Endodermal cell (in vitro differentiated cells): ENCODE measurements around the gene CPT1C. TPM values are rescaled to one million over a fixed set of nuclear protein-coding genes. Genes with fewer than 3 reads are reported as not detected.

Source experiments
- DNase-seq: peaks from one replicate; pipeline ENCODE4 v3.0.0-alpha.2; 2017
- H3K27ac ChIP-seq: 2 replicates; pipeline ENCODE4 v1.5.1; 2013; ENCODE audit warnings: mild to moderate bottlenecking, low read depth, low read length, moderate library complexity
- H3K27me3 ChIP-seq: 2 replicates; pipeline ENCODE4 v1.6.1; 2013; ENCODE audit warnings: mild to moderate bottlenecking, low read length, moderate library complexity; ENCODE audit not compliant: insufficient read depth, control insufficient read depth, poor library complexity, severe bottlenecking
- H3K36me3 ChIP-seq: 2 replicates; pipeline ENCODE4 v1.7.0; 2013; ENCODE audit warnings: mild to moderate bottlenecking, low read length, moderate library complexity; ENCODE audit not compliant: control insufficient read depth, insufficient read depth
- H3K4me1 ChIP-seq: one replicate; pipeline ENCODE4 v1.7.0; 2013; ENCODE audit warnings: low read length; ENCODE audit not compliant: control insufficient read depth, insufficient read depth
- H3K4me3 ChIP-seq: 2 replicates; pipeline ENCODE4 v1.5.1; 2013; ENCODE audit warnings: mild to moderate bottlenecking, low read length, moderate library complexity
- H3K9ac ChIP-seq: 2 replicates; pipeline ENCODE4 v1.6.1; 2013; ENCODE audit warnings: mild to moderate bottlenecking, low read length, moderate library complexity; ENCODE audit not compliant: poor library complexity, severe bottlenecking; ENCODE audit errors: extremely low read depth
- H3K9me3 ChIP-seq: 2 replicates; pipeline ENCODE4 v1.6.1; 2013; ENCODE audit warnings: mild to moderate bottlenecking, low read length, moderate library complexity; ENCODE audit not compliant: control insufficient read depth
- H3K27ac Mint-ChIP-seq: 2 replicates; pipeline ENCODE4 v1.8.0; 2020; ENCODE audit warnings: mixed read lengths
- H3K27me3 Mint-ChIP-seq: 2 replicates; pipeline ENCODE4 v1.8.0; 2021; ENCODE audit warnings: mild to moderate bottlenecking, mixed read lengths; ENCODE audit not compliant: insufficient read depth
- H3K36me3 Mint-ChIP-seq: 2 replicates; pipeline ENCODE4 v1.8.0; 2020; ENCODE audit warnings: low read depth, mixed read lengths
- H3K4me1 Mint-ChIP-seq: 2 replicates; pipeline ENCODE4 v1.8.0; 2020; ENCODE audit warnings: mixed read lengths
- H3K4me3 Mint-ChIP-seq: 2 replicates; pipeline ENCODE4 v1.8.0; 2020; ENCODE audit warnings: mild to moderate bottlenecking, moderate library complexity, mixed read lengths
- H3K9me3 Mint-ChIP-seq: 2 replicates; pipeline ENCODE4 v1.8.0; 2020; ENCODE audit warnings: mild to moderate bottlenecking, mixed read lengths
- WGBS, 2 experiments: methylation state at CpG; one replicate each; pipeline versions ENCODE4 v1.1.5 to v1.1.7; 2013; ENCODE audit warnings: missing lambda C conversion rate in 2 of 2, mixed read lengths in 1 of 2; ENCODE audit not compliant: insufficient coverage in 1 of 2, insufficient read length in 1 of 2; 5-methylcytosine and 5-hydroxymethylcytosine counted together
- total RNA-seq, 2 donors: library from RNA; stranded (reverse); fragmentation: NEBNext Ultra II Directional in 1 of 2; extraction: Animal tissue kit (Norgen Biotek cat#: 25700) in 1 of 2; gene quantifications; 2 replicates in 1 of 2; 3 replicates in 1 of 2; pipeline ENCODE4 v1.2.1, GENCODE V29; 2021
- TF ChIP-seq, protein P1 (sequence below): fragments of 200-600 bp; sonication (generic); conservative IDR thresholded peaks from 2 replicates; pipeline ENCODE4 v1.5.0; 2021; ENCODE audit warnings: antibody characterized with exemption, mild to moderate bottlenecking

Gene CPT1C
- total RNA-seq, 2 donors from 2014 or later: 41.4 to 59.7 TPM

DNA sequence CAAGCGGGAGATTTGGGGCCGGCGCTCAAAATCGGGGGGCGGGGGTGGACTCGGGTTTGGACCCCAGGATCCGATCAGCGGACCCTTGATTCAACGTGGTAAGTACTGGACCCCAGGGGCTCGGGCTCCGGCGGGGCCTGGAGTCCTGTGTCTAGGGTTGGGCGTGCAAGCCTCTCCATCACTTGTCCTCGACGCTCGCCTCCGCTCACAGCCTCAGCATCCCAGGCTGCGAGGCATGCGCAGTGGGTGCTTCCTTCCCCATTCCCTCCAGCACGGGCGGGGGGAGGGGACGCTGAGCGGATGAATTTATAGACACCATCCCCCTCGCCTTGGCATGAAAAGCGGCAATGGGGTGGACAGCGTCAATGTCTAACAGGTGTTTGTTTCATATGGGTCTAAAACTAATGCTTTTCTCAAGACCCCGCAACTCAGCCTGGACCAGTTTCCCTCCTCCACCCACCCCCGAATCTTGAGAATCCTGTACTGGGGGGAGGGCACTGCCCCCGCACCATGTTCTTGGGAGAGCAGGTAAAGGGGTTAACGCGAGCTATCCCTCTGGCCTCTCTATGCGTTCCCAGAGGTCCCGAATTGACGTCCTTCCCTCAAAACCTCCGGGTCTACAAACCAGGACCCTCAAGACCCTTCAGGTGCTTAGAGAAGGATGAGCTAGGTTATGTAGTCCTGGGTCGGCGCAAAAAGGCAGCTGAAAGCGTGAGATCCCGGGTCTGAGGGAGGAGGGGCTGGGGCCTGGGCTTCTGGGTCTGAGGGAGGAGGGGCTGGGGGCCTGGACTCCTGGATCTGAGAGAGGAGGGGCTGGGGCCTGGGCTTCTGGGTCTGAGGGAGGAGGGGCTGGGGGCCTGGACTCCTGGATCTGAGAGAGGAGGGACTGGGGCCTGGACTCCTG lies 579 bp downstream of the CPT1C start:
- peak overlapping the region; percentile 74 for H3K27ac ChIP-seq
- TF ChIP-seq, protein P1, sequence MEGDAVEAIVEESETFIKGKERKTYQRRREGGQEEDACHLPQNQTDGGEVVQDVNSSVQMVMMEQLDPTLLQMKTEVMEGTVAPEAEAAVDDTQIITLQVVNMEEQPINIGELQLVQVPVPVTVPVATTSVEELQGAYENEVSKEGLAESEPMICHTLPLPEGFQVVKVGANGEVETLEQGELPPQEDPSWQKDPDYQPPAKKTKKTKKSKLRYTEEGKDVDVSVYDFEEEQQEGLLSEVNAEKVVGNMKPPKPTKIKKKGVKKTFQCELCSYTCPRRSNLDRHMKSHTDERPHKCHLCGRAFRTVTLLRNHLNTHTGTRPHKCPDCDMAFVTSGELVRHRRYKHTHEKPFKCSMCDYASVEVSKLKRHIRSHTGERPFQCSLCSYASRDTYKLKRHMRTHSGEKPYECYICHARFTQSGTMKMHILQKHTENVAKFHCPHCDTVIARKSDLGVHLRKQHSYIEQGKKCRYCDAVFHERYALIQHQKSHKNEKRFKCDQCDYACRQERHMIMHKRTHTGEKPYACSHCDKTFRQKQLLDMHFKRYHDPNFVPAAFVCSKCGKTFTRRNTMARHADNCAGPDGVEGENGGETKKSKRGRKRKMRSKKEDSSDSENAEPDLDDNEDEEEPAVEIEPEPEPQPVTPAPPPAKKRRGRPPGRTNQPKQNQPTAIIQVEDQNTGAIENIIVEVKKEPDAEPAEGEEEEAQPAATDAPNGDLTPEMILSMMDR: no peak
- H3K36me3 ChIP-seq: peaks cover 5% of the 10 kb centered on the region
- no peaks in the 10 kb centered on the region for H3K27me3 Mint-ChIP-seq
- no peaks in the 10 kb centered on the region for H3K4me1 ChIP-seq
- peaks cover 13% of the 10 kb centered on the region for H3K4me1 Mint-ChIP-seq
- H3K27ac Mint-ChIP-seq: peak overlapping the region; percentile 94
- H3K9ac ChIP-seq: peak overlapping the region; percentile 13
- 9 to 19% methylated on average over 10 to 39 of the region's 39 CpGs for WGBS, 2 experiments
- no peaks in the 10 kb centered on the region for H3K27me3 ChIP-seq
- peaks cover 16% of the 10 kb centered on the region for H3K36me3 Mint-ChIP-seq
- no peaks in the 10 kb centered on the region for H3K9me3 ChIP-seq
- DNase-seq: peak; percentile 89
- peak overlapping the region; percentile 82 for H3K4me3 ChIP-seq
- peak overlapping the region; percentile 78 for H3K4me3 Mint-ChIP-seq
- H3K9me3 Mint-ChIP-seq: no peaks in the 10 kb centered on the region

- Histone ChIP-seq H3K36me3 (peaks cover 5% of the 10 kb centered on the region), H3K27ac (no peak overlapping the region), H3K9ac (no peak overlapping the region), H3K27me3 (no peaks in the 10 kb centered on the region), H3K4me1 (no peaks in the 10 kb centered on the region), H3K4me3 (no peak overlapping the region), H3K9me3 (no peaks in the 10 kb centered on the region)
- Mint-ChIP-seq H3K27ac (no peak overlapping the region), H3K9me3 (no peaks in the 10 kb centered on the region), H3K4me1 (peaks cover 13% of the 10 kb centered on the region), H3K27me3 (no peaks in the 10 kb centered on the region), H3K36me3 (peaks cover 13% of the 10 kb centered on the region), H3K4me3 (peak overlapping the region; percentile 78)
- TF ChIP-seq, protein P1: no peak
- no peak for DNase-seq
- WGBS, 2 experiments: 85 to 86% methylated on average over 15 to 16 of the region's 16 CpGs
These were observed 1.2 kb downstream of the CPT1C start for GRCh38 chr19:49692147-49692506.

- Mint-ChIP-seq H3K4me1 (no peaks in the 10 kb centered on the region), H3K27me3 (no peaks in the 10 kb centered on the region), H3K27ac (no peak overlapping the region), H3K36me3 (peaks cover 11% of the 10 kb centered on the region), H3K9me3 (no peaks in the 10 kb centered on the region), H3K4me3 (no peak overlapping the region)
- no peaks in the 10 kb centered on the region for H3K36me3 ChIP-seq
- no peak overlapping the region for H3K4me3 ChIP-seq
- no peak for DNase-seq
- H3K9ac ChIP-seq: no peak overlapping the region
- H3K4me1 ChIP-seq: no peaks in the 10 kb centered on the region
- peaks cover 4% of the 10 kb centered on the region for H3K27me3 ChIP-seq
- H3K27ac ChIP-seq: no peak overlapping the region
- TF ChIP-seq, protein P1: no peak
- no peaks in the 10 kb centered on the region for H3K9me3 ChIP-seq
- WGBS, 2 experiments: 82 to 88% methylated on average over 6 of the region's 6 CpGs
These were observed 5.2 kb downstream of the CPT1C start for GRCh38 chr19:49696115-49696514.
